A549 (cell line): ENCODE data around the gene AXDND1. TPM values are rescaled to one million over a fixed set of nuclear protein-coding genes. Genes with fewer than 3 reads are reported as not detected.
A peak's percentile ranks its signal among the peaks of the same experiment; 100 is the strongest.

Source experiments
- ATOH8 ChIP-seq: fragments of 250-450 bp; sonication (Bioruptor Pico); IDR thresholded peaks from 2 replicates; pipeline ENCODE4 v1.5.0; 2020; ENCODE audit warnings: low read depth, mild to moderate bottlenecking, moderate library complexity
- BCL3 ChIP-seq: fragments of >200 bp; sonication (Bioruptor Twin); formaldehyde crosslinking; IDR thresholded peaks from 3 replicates; pipeline ENCODE4 v1.6.1; 2016
- BHLHE40 ChIP-seq: IDR thresholded peaks from 2 replicates; pipeline ENCODE4 v1.6.1; 2012; ENCODE audit warnings: low read depth, low read length, inconsistent platforms
- CBX2 ChIP-seq: fragments of 200-600 bp; sonication (generic); IDR thresholded peaks from 2 replicates; pipeline ENCODE4 v1.6.1; 2016; ENCODE audit warnings: low read depth, mild to moderate bottlenecking, borderline replicate concordance
- CBX8 ChIP-seq: fragments of 200-600 bp; sonication (generic); IDR thresholded peaks from 2 replicates; pipeline ENCODE4 v1.6.1; 2016
- CHD2 ChIP-seq: fragments of 150-350 bp; IDR thresholded peaks from 2 replicates; pipeline ENCODE4 v1.6.1; 2014; ENCODE audit warnings: low read length; ENCODE audit not compliant: partially characterized antibody
- CTCF ChIP-seq: fragments of >200 bp; sonication (Bioruptor Twin); formaldehyde crosslinking; IDR thresholded peaks from 3 replicates; pipeline ENCODE4 v1.5.1; 2016
- EP300 ChIP-seq, 2 experiments: fragments of >200 bp; sonication (Bioruptor Twin); formaldehyde crosslinking; IDR thresholded peaks; 2 replicates in 1 of 2; 3 replicates in 1 of 2; pipeline ENCODE4 v1.6.1; 2016 to 2017
- FOSB ChIP-seq: fragments of 250-450 bp; sonication (Bioruptor Pico); IDR thresholded peaks from 2 replicates; pipeline ENCODE4 v1.5.0; 2020; ENCODE audit warnings: mild to moderate bottlenecking, moderate library complexity
- FOSL2 ChIP-seq, 2 experiments: fragments of 450-650 bp in 1 of 2; fragments of >200 bp in 1 of 2; sonication (Bioruptor Twin) in 1 of 2; formaldehyde crosslinking; IDR thresholded peaks; 2 replicates each; pipeline versions ENCODE4 v1.5.0 to v1.6.1; 2016 to 2020; ENCODE audit warnings: mild to moderate bottlenecking in 1 of 2, moderate library complexity in 1 of 2
- HEYL ChIP-seq: fragments of 250-450 bp; sonication (Bioruptor Pico); IDR thresholded peaks from 2 replicates; pipeline ENCODE4 v1.8.0; 2021; ENCODE audit warnings: mild to moderate bottlenecking, moderate library complexity
- HOXB13 ChIP-seq: fragments of 250-450 bp; sonication (Bioruptor Pico); IDR thresholded peaks from 2 replicates; pipeline ENCODE4 v1.5.0; 2020; ENCODE audit warnings: low read depth, mild to moderate bottlenecking, moderate library complexity
- KDM5A ChIP-seq: fragments of 200-600 bp; sonication (generic); IDR thresholded peaks from 2 replicates; pipeline ENCODE4 v1.6.1; 2016; ENCODE audit warnings: antibody characterized with exemption, mild to moderate bottlenecking
- PHF8 ChIP-seq: fragments of 200-600 bp; sonication (generic); IDR thresholded peaks from 2 replicates; pipeline ENCODE4 v1.6.1; 2016; ENCODE audit warnings: low read depth, mild to moderate bottlenecking, antibody characterized with exemption, moderate library complexity, borderline replicate concordance
- RAD21 ChIP-seq, 2 experiments: fragments of >200 bp in 1 of 2; sonication (Bioruptor Twin) in 1 of 2; formaldehyde crosslinking in 1 of 2; IDR thresholded peaks in 1 of 2; conservative IDR thresholded peaks in 1 of 2; 2 replicates in 1 of 2; 3 replicates in 1 of 2; pipeline ENCODE4 v1.6.1; 2012 to 2018; ENCODE audit warnings: inconsistent platforms in 1 of 2
- RARB ChIP-seq: fragments of 250-450 bp; sonication (Bioruptor Pico); IDR thresholded peaks from 2 replicates; pipeline ENCODE4 v1.8.0; 2021; ENCODE audit warnings: mild to moderate bottlenecking, moderate library complexity
- RCOR1 ChIP-seq: fragments of 150-350 bp; IDR thresholded peaks from 2 replicates; pipeline ENCODE4 v1.6.1; 2014; ENCODE audit warnings: antibody characterized with exemption, low read length, low read depth
- RFX5 ChIP-seq: fragments of 450-650 bp; IDR thresholded peaks from 2 replicates; pipeline ENCODE4 v1.7.1; 2014; ENCODE audit warnings: antibody characterized with exemption, mild to moderate bottlenecking, moderate library complexity
- RNF2 ChIP-seq: fragments of 200-600 bp; sonication (generic); IDR thresholded peaks from 2 replicates; pipeline ENCODE4 v1.6.1; 2016; ENCODE audit warnings: low read depth, mild to moderate bottlenecking, antibody characterized with exemption, moderate library complexity, borderline replicate concordance
- SMC3 ChIP-seq: fragments of >200 bp; sonication (Bioruptor Twin); formaldehyde crosslinking; IDR thresholded peaks from 3 replicates; pipeline ENCODE4 v1.6.1; 2018; ENCODE audit warnings: inconsistent platforms
- TP53 ChIP-seq: fragments of 250-450 bp; sonication (Bioruptor Pico); IDR thresholded peaks from 2 replicates; pipeline ENCODE4 v1.5.0; 2021; ENCODE audit warnings: mild to moderate bottlenecking, moderate library complexity
- USF2 ChIP-seq: fragments of 450-650 bp; IDR thresholded peaks from 2 replicates; pipeline ENCODE4 v1.6.1; 2014; ENCODE audit warnings: antibody characterized with exemption
- ZFP36 ChIP-seq: fragments of 450-650 bp; IDR thresholded peaks from 2 replicates; pipeline ENCODE4 v1.6.1; 2014; ENCODE audit warnings: borderline replicate concordance; ENCODE audit not compliant: partially characterized antibody
- ZNF302 ChIP-seq: fragments of 250-450 bp; sonication (Bioruptor Pico); IDR thresholded peaks from 2 replicates; pipeline ENCODE4 v1.9.0; 2021; ENCODE audit warnings: inconsistent platforms, mild to moderate bottlenecking, moderate library complexity
- polyA plus RNA-seq, 4 experiments: library from polyadenylated mRNA; depleted of rRNA in 3 of 4; stranded (reverse); fragments of >200 nt; fragmentation: RNase III in 1 of 4; extraction: RNeasy Plus Mini Kit Qiagen cat#74134 plus additional on column Dnase treatment in 1 of 4; gene quantifications; 2 replicates in 3 of 4; 3 replicates in 1 of 4; pipeline ENCODE4 v1.2.3, GENCODE V29; 2011 to 2017
- TF ChIP-seq, protein P1 (sequence below): IDR thresholded peaks from 2 replicates; pipeline ENCODE4 v1.6.1; 2012

AXDND1 gene
- polyA plus RNA-seq, 2 of the 4 experiments (the other 2 are of a cell fraction): 0.30 to 0.71 TPM

- TF ChIP-seq FOSL2 (IDR thresholded peaks at IDR 0.05) (no peak), FOSL2 (CRISPR knock-in tag; IDR thresholded peaks at IDR 0.05) (peak; percentile 60), HEYL (no peak), CTCF (no peak), BCL3 (peak; percentile 52; the same call in 1 of the 3 replicates), BHLHE40 (no peak), CHD2 (no peak), CBX2 (no peak), FOSB (no peak), USF2 (no peak), EP300 (IDR thresholded peaks at IDR 0.05) (no peak), RFX5 (no peak), ZNF302 (no peak), RNF2 (no peak), RARB (no peak), ATOH8 (CRISPR knock-in tag) (no peak), TP53 (CRISPR knock-in tag) (peak; percentile 39; the same call in 1 of the 2 replicates), KDM5A (no peak), ZFP36 (no peak), RCOR1 (no peak), RAD21 (conservative IDR thresholded peaks at IDR 0.05 in 1 of 2, IDR thresholded peaks at IDR 0.05 in 1 of 2) (no peak), SMC3 (0 out of 3 replicates have a peak, but pooled peaks have one; percentile 22), HOXB13 (CRISPR knock-in tag) (no peak), PHF8 (peak; percentile 78; the same call in 1 of the 2 replicates), CBX8 (no peak)
- TF ChIP-seq, protein P1, sequence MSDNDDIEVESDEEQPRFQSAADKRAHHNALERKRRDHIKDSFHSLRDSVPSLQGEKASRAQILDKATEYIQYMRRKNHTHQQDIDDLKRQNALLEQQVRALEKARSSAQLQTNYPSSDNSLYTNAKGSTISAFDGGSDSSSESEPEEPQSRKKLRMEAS: peak; percentile 59
Measured at GRCh38 chr1:179365342-179366092, at the start of gene AXDND1 (continued).
